Measurements from ENCODE around the gene PNMA6E. TPM values are rescaled to one million over a fixed set of nuclear protein-coding genes. Genes with fewer than 3 reads are reported as not detected.
A peak's percentile ranks its signal among the peaks of the same experiment; 100 is the strongest.

The PNMA6E gene
- total RNA-seq, 5 donors from 2014 or later (not counting 1 experiment from before 2014, with no cell fraction given) = not detected

GRCh38 chrX:153381684-153382532 is 19.2 kb downstream of the PNMA6E start:
- Histone ChIP-seq H3K4me3 (ENCODE audit: control insufficient read depth in 1 of 2, extremely low read depth in 1 of 2, low read length in 1 of 2) (no peak overlapping the region), H3K27ac (ENCODE audit: low read length) (no peak overlapping the region), H3K36me3 (ENCODE audit: control insufficient read depth in 2 of 2, extremely low read depth in 1 of 2, insufficient read depth in 1 of 2, low read length in 1 of 2) (no peaks in the 10 kb centered on the region), H3K9me3 (no peaks in the 10 kb centered on the region), H3K4me1 (ENCODE audit: control insufficient read depth in 1 of 2, extremely low read depth in 1 of 2, insufficient read depth in 2 of 2, low read length in 2 of 2) (no peaks in the 10 kb centered on the region), H3K27me3 (replicated peaks in 1 of 2; ENCODE audit: control insufficient read depth in 2 of 2, extremely low read depth in 1 of 2, insufficient read depth in 2 of 2, low read length in 1 of 2) (no peaks in the 10 kb centered on the region)
- no peaks in the 10 kb centered on the region for H3K4me1 Mint-ChIP-seq
- ATAC-seq (replicated peaks in 1 of 4) (peak in 2 of 4 experiments; percentile 57 to 62), DNase-seq (peak in 9 of 35 experiments; percentile 2 to 25 (median 6))
- ChIA-PET POLR2A (no interaction called here), CTCF (no interaction called here)
- peaks cover 0 to 4% of the 10 kb centered on the region in 2 donors for H3K27me3 Mint-ChIP-seq
- H3K36me3 Mint-ChIP-seq = no peaks in the 10 kb centered on the region
- WGBS (ENCODE audit: insufficient coverage) = 74% methylated on average over 7 of the region's 12 CpGs
- H3K9me3 Mint-ChIP-seq = peaks cover 0 to 3% (median 0%) of the 10 kb centered on the region in 3 donors
- H3K4me3 Mint-ChIP-seq = no peak overlapping the region
- peak overlapping the region; percentile 17 to 23 for H3K27ac Mint-ChIP-seq

DNA sequence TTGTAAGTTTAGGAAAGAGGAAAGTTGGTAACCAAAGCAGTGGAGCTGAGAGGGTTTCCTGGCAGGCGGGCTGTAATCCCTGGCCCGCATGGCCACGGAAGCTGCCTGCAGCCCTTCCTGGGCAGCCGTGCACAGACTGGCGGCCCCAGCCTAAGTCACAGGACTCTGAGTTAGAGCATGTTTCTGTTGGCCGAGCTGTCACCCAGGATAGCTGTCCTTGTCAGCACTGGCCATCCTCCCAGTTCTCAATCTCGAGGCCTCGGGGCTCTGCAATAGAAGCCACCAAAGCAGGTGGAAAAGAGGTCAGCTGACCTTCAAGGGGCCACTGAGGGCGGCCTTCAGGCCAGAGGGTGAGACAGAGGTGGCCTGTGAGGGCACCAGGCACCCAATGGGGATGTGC is 20.5 kb downstream of the PNMA6E start:
- ChIA-PET CTCF (no interaction called here), POLR2A (interaction anchor here in 1 of 2 donors (0.7 kb wide), 1 partner anchor 43 kb away, joined by 3 read pairs; no protein-coding TSS in a partner anchor)
- Mint-ChIP-seq H3K4me3 (no peak overlapping the region), H3K27ac (no peak overlapping the region), H3K4me1 (no peaks in the 10 kb centered on the region), H3K27me3 (peaks cover 0 to 5% of the 10 kb centered on the region in 2 donors), H3K36me3 (no peaks in the 10 kb centered on the region), H3K9me3 (peaks cover 0 to 3% (median 0%) of the 10 kb centered on the region in 3 donors)
- 92% methylated on average over 6 of the region's 9 CpGs for WGBS (ENCODE audit: insufficient coverage)
- Histone ChIP-seq H3K9me3 (no peaks in the 10 kb centered on the region), H3K27ac (ENCODE audit: low read length) (no peak overlapping the region), H3K4me1 (ENCODE audit: control insufficient read depth in 1 of 2, extremely low read depth in 1 of 2, insufficient read depth in 2 of 2, low read length in 2 of 2) (no peaks in the 10 kb centered on the region), H3K36me3 (ENCODE audit: control insufficient read depth in 2 of 2, extremely low read depth in 1 of 2, insufficient read depth in 1 of 2, low read length in 1 of 2) (no peaks in the 10 kb centered on the region), H3K27me3 (replicated peaks in 1 of 2; ENCODE audit: control insufficient read depth in 2 of 2, extremely low read depth in 1 of 2, insufficient read depth in 2 of 2, low read length in 1 of 2) (peaks cover 0 to 2% of the 10 kb centered on the region in 2 experiments), H3K4me3 (ENCODE audit: control insufficient read depth in 1 of 2, extremely low read depth in 1 of 2, low read length in 1 of 2) (no peak overlapping the region)
- no peak for ATAC-seq (replicated peaks in 1 of 4)
- DNase-seq = no peak

DNA sequence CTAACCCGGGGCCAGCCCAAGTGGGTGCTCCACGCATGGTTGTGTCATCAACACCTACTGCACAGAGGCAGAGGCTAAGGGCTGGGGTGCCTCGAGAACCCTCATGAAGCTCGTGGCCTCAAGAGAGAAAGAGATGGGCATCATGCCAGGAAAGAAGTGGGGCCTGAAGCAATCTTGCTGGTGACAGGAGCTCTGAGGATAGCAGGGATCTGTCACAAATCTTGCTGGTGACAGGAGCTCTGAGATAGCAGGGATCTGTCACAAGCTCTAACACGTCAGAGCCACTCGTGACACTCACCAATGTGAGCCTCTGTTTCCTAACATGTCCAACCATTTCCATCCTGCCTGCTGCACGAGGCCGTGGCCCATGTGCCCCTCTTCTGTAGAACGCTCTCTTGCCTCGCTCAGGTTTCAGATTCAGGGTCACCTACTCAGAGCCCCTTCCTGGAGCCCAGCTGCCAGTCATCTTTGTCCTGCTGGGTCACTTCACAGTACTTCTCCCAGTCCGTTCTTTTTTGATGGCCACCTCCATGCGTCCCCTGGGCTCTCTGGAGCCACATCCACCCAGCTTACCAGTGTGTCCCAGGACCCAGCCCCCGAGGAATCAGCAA is 21.1 kb downstream of the PNMA6E start:
- no peaks in the 10 kb centered on the region for H3K36me3 Mint-ChIP-seq
- POLR2A ChIA-PET = interaction anchor here in 1 of 2 donors (0.7 kb wide), 1 partner anchor 42 kb away, joined by 3 read pairs; no protein-coding TSS in a partner anchor
- no peak for ATAC-seq (replicated peaks in 1 of 4)
- no peak for DNase-seq
- H3K27me3 ChIP-seq (replicated peaks in 1 of 2; ENCODE audit: control insufficient read depth in 2 of 2, extremely low read depth in 1 of 2, insufficient read depth in 2 of 2, low read length in 1 of 2) = peaks cover 0 to 2% of the 10 kb centered on the region in 2 experiments
- no peak overlapping the region for H3K27ac ChIP-seq (ENCODE audit: low read length)
- H3K4me3 ChIP-seq (ENCODE audit: control insufficient read depth in 1 of 2, extremely low read depth in 1 of 2, low read length in 1 of 2) = no peak overlapping the region
- H3K9me3 Mint-ChIP-seq = peaks cover 0 to 3% (median 0%) of the 10 kb centered on the region in 3 donors
- H3K36me3 ChIP-seq (ENCODE audit: control insufficient read depth in 2 of 2, extremely low read depth in 1 of 2, insufficient read depth in 1 of 2, low read length in 1 of 2) = no peaks in the 10 kb centered on the region
- H3K27ac Mint-ChIP-seq = no peak overlapping the region
- peaks cover 0 to 5% of the 10 kb centered on the region in 2 donors for H3K27me3 Mint-ChIP-seq
- WGBS (ENCODE audit: insufficient coverage) = 96% methylated on average over 4 of the region's 13 CpGs
- CTCF ChIA-PET = no interaction called here
- H3K9me3 ChIP-seq = no peaks in the 10 kb centered on the region
- no peaks in the 10 kb centered on the region for H3K4me1 Mint-ChIP-seq
- H3K4me1 ChIP-seq (ENCODE audit: control insufficient read depth in 1 of 2, extremely low read depth in 1 of 2, insufficient read depth in 2 of 2, low read length in 2 of 2) = no peaks in the 10 kb centered on the region
- no peak overlapping the region for H3K4me3 Mint-ChIP-seq

- no peak for DNase-seq
- Mint-ChIP-seq H3K4me3 (no peak overlapping the region), H3K27me3 (peaks cover 0 to 5% of the 10 kb centered on the region in 2 donors), H3K36me3 (no peaks in the 10 kb centered on the region), H3K27ac (no peak overlapping the region), H3K4me1 (no peaks in the 10 kb centered on the region), H3K9me3 (peaks cover 0 to 3% (median 0%) of the 10 kb centered on the region in 3 donors)
- ChIA-PET POLR2A (no interaction called here), CTCF (no interaction called here)
- no peak overlapping the region for H3K4me3 ChIP-seq (ENCODE audit: control insufficient read depth in 1 of 2, extremely low read depth in 1 of 2, low read length in 1 of 2)
- H3K27ac ChIP-seq (ENCODE audit: low read length) = no peak overlapping the region
- no peaks in the 10 kb centered on the region for H3K9me3 ChIP-seq
- 77% methylated on average over 4 of the region's 9 CpGs for WGBS (ENCODE audit: insufficient coverage)
- H3K27me3 ChIP-seq (replicated peaks in 1 of 2; ENCODE audit: control insufficient read depth in 2 of 2, extremely low read depth in 1 of 2, insufficient read depth in 2 of 2, low read length in 1 of 2) = peaks cover 0 to 2% of the 10 kb centered on the region in 2 experiments
- no peaks in the 10 kb centered on the region for H3K4me1 ChIP-seq (ENCODE audit: control insufficient read depth in 1 of 2, extremely low read depth in 1 of 2, insufficient read depth in 2 of 2, low read length in 2 of 2)
- no peaks in the 10 kb centered on the region for H3K36me3 ChIP-seq (ENCODE audit: control insufficient read depth in 2 of 2, extremely low read depth in 1 of 2, insufficient read depth in 1 of 2, low read length in 1 of 2)
- ATAC-seq (replicated peaks in 1 of 4) = no peak
These were observed 21.6 kb downstream of the PNMA6E start for GRCh38 chrX:153379508-153379907.

DNA sequence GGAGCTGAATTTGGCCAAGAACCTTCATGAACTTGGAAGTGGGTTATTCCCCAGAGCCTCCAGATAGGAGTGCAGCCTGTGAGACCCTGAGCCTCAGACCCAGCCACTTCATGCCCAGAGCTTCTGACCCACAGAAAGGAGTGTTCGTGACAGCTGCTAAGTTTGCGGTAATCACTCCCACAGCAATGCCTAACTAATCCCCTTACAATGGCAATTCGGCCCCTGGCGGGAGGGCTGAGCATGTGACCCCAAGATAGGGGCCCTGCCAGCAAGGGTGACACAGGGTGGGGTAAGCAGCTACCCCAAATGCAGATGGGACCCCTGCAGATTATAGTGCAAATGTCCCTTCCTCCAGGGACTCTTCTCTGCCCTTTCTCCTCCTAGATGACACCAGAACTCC is 22.5 kb downstream of the PNMA6E start:
- no peak overlapping the region for H3K4me3 ChIP-seq (ENCODE audit: control insufficient read depth in 1 of 2, extremely low read depth in 1 of 2, low read length in 1 of 2)
- H3K36me3 ChIP-seq (ENCODE audit: control insufficient read depth in 2 of 2, extremely low read depth in 1 of 2, insufficient read depth in 1 of 2, low read length in 1 of 2) = no peaks in the 10 kb centered on the region
- Mint-ChIP-seq H3K4me1 (no peaks in the 10 kb centered on the region), H3K27ac (no peak overlapping the region), H3K36me3 (no peaks in the 10 kb centered on the region), H3K27me3 (peaks cover 0 to 5% of the 10 kb centered on the region in 2 donors), H3K4me3 (no peak overlapping the region), H3K9me3 (peaks cover 0 to 3% (median 0%) of the 10 kb centered on the region in 3 donors)
- no peak overlapping the region for H3K27ac ChIP-seq (ENCODE audit: low read length)
- no peak for ATAC-seq (replicated peaks in 1 of 4)
- peaks cover 0 to 2% of the 10 kb centered on the region in 2 experiments for H3K27me3 ChIP-seq (replicated peaks in 1 of 2; ENCODE audit: control insufficient read depth in 2 of 2, extremely low read depth in 1 of 2, insufficient read depth in 2 of 2, low read length in 1 of 2)
- no peaks in the 10 kb centered on the region for H3K9me3 ChIP-seq
- ChIA-PET CTCF (no interaction called here), POLR2A (no interaction called here)
- no peaks in the 10 kb centered on the region for H3K4me1 ChIP-seq (ENCODE audit: control insufficient read depth in 1 of 2, extremely low read depth in 1 of 2, insufficient read depth in 2 of 2, low read length in 2 of 2)
- no CpG with 5 or more reads among the region's 4 CpGs for WGBS (ENCODE audit: insufficient coverage)
- no peak for DNase-seq

GRCh38 chrX:153377727-153378126 is 23.4 kb downstream of the PNMA6E start:
- peaks cover 0 to 2% of the 10 kb centered on the region in 2 experiments for H3K27me3 ChIP-seq (replicated peaks in 1 of 2; ENCODE audit: control insufficient read depth in 2 of 2, extremely low read depth in 1 of 2, insufficient read depth in 2 of 2, low read length in 1 of 2)
- Mint-ChIP-seq H3K4me1 (no peaks in the 10 kb centered on the region), H3K9me3 (peaks cover 0 to 3% (median 0%) of the 10 kb centered on the region in 3 donors), H3K4me3 (no peak overlapping the region), H3K27ac (no peak overlapping the region), H3K27me3 (peaks cover 0 to 7% of the 10 kb centered on the region in 2 donors), H3K36me3 (no peaks in the 10 kb centered on the region)
- no peaks in the 10 kb centered on the region for H3K36me3 ChIP-seq (ENCODE audit: control insufficient read depth in 2 of 2, extremely low read depth in 1 of 2, insufficient read depth in 1 of 2, low read length in 1 of 2)
- CTCF ChIA-PET = no interaction called here
- WGBS (ENCODE audit: insufficient coverage) = no CpG with 5 or more reads among the region's 3 CpGs
- no peak overlapping the region for H3K27ac ChIP-seq (ENCODE audit: low read length)
- DNase-seq (no peak), ATAC-seq (replicated peaks in 1 of 4) (no peak)
- no peaks in the 10 kb centered on the region for H3K9me3 ChIP-seq
- no peak overlapping the region for H3K4me3 ChIP-seq (ENCODE audit: control insufficient read depth in 1 of 2, extremely low read depth in 1 of 2, low read length in 1 of 2)
- POLR2A ChIA-PET = no interaction called here
- no peaks in the 10 kb centered on the region for H3K4me1 ChIP-seq (ENCODE audit: control insufficient read depth in 1 of 2, extremely low read depth in 1 of 2, insufficient read depth in 2 of 2, low read length in 2 of 2)

All from T-cell (primary cell).